HAP-1 (cell line): ENCODE measurements around the gene TFAP2D.

ENCODE experiments used
- DNase-seq, 2 experiments: peaks; one replicate each; pipeline ENCODE4 v3.0.0-alpha.2; 2016 to 2020; ENCODE audit warnings: low spot score in 2 of 2
- H3K27me3 ChIP-seq: fragments of 250-450 bp; sonication (Bioruptor Pico); 2 replicates; pipeline ENCODE4 v1.5.1; 2020; ENCODE audit warnings: low read depth, mild to moderate bottlenecking, moderate library complexity
- H3K36me3 ChIP-seq: fragments of 250-450 bp; sonication (Bioruptor Pico); replicated peaks from 2 replicates; pipeline ENCODE4 v1.5.1; 2020; ENCODE audit warnings: mild to moderate bottlenecking
- H3K4me1 ChIP-seq: fragments of 250-450 bp; sonication (Bioruptor Pico); 2 replicates; pipeline ENCODE4 v1.5.1; 2020; ENCODE audit warnings: mild to moderate bottlenecking
- H3K4me3 ChIP-seq: fragments of 250-450 bp; sonication (Bioruptor Pico); 2 replicates; pipeline ENCODE4 v1.5.1; 2020; ENCODE audit warnings: mild to moderate bottlenecking, moderate library complexity
- H3K9me3 ChIP-seq: fragments of 250-450 bp; sonication (Bioruptor Pico); 2 replicates; pipeline ENCODE4 v1.5.1; 2020; ENCODE audit warnings: mild to moderate bottlenecking, moderate library complexity
- in situ Hi-C: fragments of 300-500 bp; cut with MboI; formaldehyde crosslinking; loops from 3 replicates; pipeline ENCODE4 v1.14.3; 2020; ENCODE audit warnings: low sequenced_read_pairs, inconsistent platforms, mixed read lengths

Gene TFAP2D

DNA sequence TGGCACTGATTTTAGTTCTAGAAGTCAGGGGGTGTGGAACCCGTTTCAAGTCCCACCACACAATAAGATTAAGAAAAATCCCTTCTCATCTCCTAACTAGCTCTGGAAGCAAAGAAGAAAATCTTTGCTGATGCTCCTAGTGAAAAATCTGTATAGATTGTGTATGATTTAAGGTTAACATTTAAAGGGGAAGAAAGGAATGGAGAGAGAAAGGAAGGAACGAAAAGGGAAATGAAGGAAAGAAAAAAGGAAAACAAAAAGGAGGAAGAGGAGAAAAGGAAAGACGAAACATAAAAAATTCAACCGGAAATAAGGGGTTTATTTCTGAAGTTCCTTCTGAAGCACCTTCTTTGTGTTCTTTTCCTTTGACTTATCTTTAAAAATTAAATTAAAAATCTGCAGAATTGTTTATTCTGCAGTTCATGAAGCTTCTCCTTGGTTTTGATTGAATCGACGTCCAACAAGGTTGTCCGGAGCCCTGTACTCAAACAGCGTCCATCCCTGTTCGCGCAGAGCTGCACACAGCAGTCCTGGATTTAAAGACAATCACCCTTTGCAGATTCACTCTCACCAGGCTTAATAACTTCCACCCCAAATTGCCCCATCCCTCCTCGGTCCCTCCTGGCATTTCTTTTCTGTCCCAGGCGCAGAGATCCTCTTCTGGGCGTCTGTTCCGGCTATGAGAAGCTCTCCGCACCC, 103.8 kb downstream of the TFAP2D start:
- no peak for DNase-seq
- in situ Hi-C loops, result no loop called here
- H3K4me1 ChIP-seq, result no peaks in the 10 kb centered on the region
- no peaks in the 10 kb centered on the region for H3K36me3 ChIP-seq
- peaks cover 48% of the 10 kb centered on the region for H3K27me3 ChIP-seq
- H3K4me3 ChIP-seq, result no peak overlapping the region
- no peaks in the 10 kb centered on the region for H3K9me3 ChIP-seq

- no peak overlapping the region for H3K4me3 ChIP-seq
- no peaks in the 10 kb centered on the region for H3K36me3 ChIP-seq
- in situ Hi-C loops, result no loop called here
- H3K9me3 ChIP-seq, result no peaks in the 10 kb centered on the region
- no peaks in the 10 kb centered on the region for H3K4me1 ChIP-seq
- DNase-seq, result no peak
- H3K27me3 ChIP-seq, result peaks cover 53% of the 10 kb centered on the region
These were observed 104.3 kb downstream of the TFAP2D start for GRCh38 chr6:50817646-50817950.

DNA sequence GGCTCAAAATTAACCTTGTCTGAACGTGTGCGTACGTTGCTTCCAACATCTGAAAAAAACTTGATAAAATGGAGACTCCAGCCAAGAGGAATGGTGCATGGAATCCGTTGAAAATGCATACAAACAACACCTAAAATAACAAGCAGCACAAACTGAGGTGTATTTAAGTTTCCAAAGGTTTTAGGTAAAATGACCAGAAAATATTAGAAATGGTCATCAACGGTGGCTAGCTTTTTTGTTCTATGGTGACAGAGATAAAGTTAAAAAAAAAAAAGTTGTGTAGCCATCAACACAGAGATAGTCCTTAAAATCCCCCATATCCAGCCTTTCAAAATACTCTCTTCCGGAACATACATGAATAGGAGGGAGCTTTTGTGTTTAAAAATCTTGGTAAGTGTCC, 104.7 kb downstream of the TFAP2D start:
- peaks cover 57% of the 10 kb centered on the region for H3K27me3 ChIP-seq
- in situ Hi-C loops, result no loop called here
- no peaks in the 10 kb centered on the region for H3K9me3 ChIP-seq
- no peaks in the 10 kb centered on the region for H3K36me3 ChIP-seq
- DNase-seq, result no peak
- no peaks in the 10 kb centered on the region for H3K4me1 ChIP-seq
- H3K4me3 ChIP-seq, result no peak overlapping the region

GRCh38 chr6:50818673-50819072, 105.3 kb downstream of the TFAP2D start, which contains the start of gene TFAP2B:
Gene TFAP2B, plus strand, starts transcription at chr6:50818871. Its CDS starts 21 bp downstream, at chr6:50818892.
- peaks cover 60% of the 10 kb centered on the region for H3K27me3 ChIP-seq
- DNase-seq, result no peak
- no peak within 1 kb of the TSS for H3K4me3 ChIP-seq
- H3K9me3 ChIP-seq, result no peaks in the 10 kb centered on the region
- no peaks in the 10 kb centered on the region for H3K4me1 ChIP-seq
- H3K36me3 ChIP-seq, result no peaks in the 10 kb centered on the region
- in situ Hi-C loops, result no loop called here

DNA sequence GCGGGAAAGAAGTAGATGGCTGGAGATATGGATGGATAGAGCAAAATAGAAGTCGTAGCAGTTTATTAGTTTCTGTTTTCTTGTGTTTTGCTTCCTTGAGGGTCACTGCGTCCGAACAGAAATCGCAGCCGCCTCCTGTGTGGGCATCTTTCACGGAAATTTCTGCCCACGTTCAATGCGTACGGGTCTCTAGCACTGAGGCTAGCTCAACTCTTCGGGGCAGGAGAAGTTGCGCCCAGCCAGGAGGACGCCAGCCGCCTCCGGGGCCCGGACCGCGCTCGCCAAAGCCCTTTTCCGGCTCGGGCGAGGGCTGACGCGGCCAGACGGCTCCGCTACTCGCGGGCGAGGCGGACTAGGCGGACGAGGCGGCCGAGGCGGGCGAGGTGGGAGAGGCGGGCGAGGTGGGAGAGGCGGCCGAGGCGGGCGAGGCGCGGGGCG, 106.2 kb downstream of the TFAP2D start:
- in situ Hi-C loops, result no loop called here
- H3K9me3 ChIP-seq, result no peaks in the 10 kb centered on the region
- no peak for DNase-seq
- H3K4me3 ChIP-seq, result no peak overlapping the region
- H3K36me3 ChIP-seq, result no peaks in the 10 kb centered on the region
- peaks cover 68% of the 10 kb centered on the region for H3K27me3 ChIP-seq
- H3K4me1 ChIP-seq, result no peaks in the 10 kb centered on the region

- H3K4me3 ChIP-seq, result no peak overlapping the region
These were observed 106.9 kb downstream of the TFAP2D start for GRCh38 chr6:50819904-50820868.

DNA sequence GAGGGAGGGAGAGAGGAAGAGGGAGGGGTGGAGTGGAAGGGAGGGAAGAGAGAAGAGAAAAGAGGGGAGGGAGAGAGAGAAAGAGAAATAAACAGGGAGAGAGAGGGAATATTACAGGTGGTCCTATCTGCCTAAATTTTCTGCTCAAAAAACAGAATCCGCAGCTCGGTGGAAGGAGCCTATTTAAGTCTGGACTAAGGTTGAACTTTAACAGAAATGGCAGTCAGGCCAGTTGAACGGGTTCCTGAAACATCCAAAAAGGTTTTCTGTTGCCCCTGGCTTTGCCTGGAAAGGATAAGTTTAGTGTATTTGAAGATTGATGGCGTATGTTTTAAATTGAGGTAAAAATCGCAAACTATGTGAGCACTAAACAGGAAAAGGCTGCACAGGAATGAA, 107.5 kb downstream of the TFAP2D start:
- Histone ChIP-seq H3K9me3 (no peaks in the 10 kb centered on the region), H3K36me3 (no peaks in the 10 kb centered on the region), H3K27me3 (peaks cover 80% of the 10 kb centered on the region), H3K4me1 (no peaks in the 10 kb centered on the region), H3K4me3 (no peak overlapping the region)
- DNase-seq, result no peak
- in situ Hi-C loops, result no loop called here

More at GRCh38 chr6:50819904-50820868, 106.9 kb downstream of the TFAP2D start:
- in situ Hi-C loops, result no loop called here
- no peaks in the 10 kb centered on the region for H3K36me3 ChIP-seq
- no peaks in the 10 kb centered on the region for H3K4me1 ChIP-seq
- no peaks in the 10 kb centered on the region for H3K9me3 ChIP-seq
- no peak for DNase-seq
- H3K27me3 ChIP-seq, result peaks cover 74% of the 10 kb centered on the region

DNA sequence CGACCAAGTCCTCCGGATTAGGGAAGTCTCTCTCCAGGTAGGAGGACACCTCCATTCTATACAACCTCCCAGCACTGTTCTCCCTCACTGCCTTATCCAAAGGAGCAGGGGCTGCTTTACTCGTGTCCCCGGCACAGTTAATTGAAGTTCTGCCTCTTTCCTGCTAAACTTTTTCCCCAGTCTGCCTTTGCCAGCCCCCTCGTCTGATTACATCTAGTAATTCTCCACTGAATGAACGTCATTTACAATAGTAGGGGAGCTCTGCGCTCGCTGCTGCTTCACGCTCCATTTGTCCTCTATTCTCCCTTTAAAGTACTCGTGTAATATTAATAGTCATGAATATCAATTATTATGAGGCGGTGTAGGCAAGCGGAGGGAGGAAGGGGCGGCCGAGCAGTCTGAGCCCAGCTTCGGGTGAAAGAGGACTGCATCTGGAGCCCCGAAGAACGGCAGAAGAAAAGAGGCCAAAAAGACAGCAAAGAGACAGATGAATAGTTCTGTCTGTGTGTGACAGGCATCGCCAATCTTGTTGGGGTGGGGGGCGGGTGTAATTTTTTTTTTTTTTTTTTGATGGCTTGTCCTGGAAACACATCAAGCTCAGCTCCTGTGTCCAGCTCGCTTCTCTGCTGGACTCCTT, 108.2 kb downstream of the TFAP2D start:
- H3K27me3 ChIP-seq, result peaks cover 84% of the 10 kb centered on the region
- in situ Hi-C loops, result no loop called here

GRCh38 chr6:50822078-50822476, 108.8 kb downstream of the TFAP2D start:
- in situ Hi-C loops, result no loop called here
- Histone ChIP-seq H3K9me3 (no peaks in the 10 kb centered on the region), H3K4me3 (no peak overlapping the region), H3K4me1 (no peaks in the 10 kb centered on the region), H3K36me3 (no peaks in the 10 kb centered on the region), H3K27me3 (peaks cover 83% of the 10 kb centered on the region)
- DNase-seq, result no peak

More for the DNA sequence above, 108.2 kb downstream of the TFAP2D start:
- DNase-seq, result no peak
- Histone ChIP-seq H3K4me1 (no peaks in the 10 kb centered on the region), H3K4me3 (no peak overlapping the region), H3K9me3 (no peaks in the 10 kb centered on the region), H3K36me3 (no peaks in the 10 kb centered on the region)
